D721Med (cell line): ENCODE data around the gene OSBPL3.
A peak's percentile ranks its signal among the peaks of the same experiment; 100 is the strongest.
"Not testable (repeated sequence)": the region's sequence is repeated elsewhere in the genome, so short reads cannot be mapped to it uniquely, and the experiment has no call there.

Experiments
- DNase-seq: peaks from one replicate; pipeline ENCODE4 v3.0.0; 2011; ENCODE audit warnings: low spot score; ENCODE audit not compliant: insufficient read length
- FAIRE-seq: peaks from 2 replicates; lab custom pipeline; 2011; peaks lifted over from hg19 to GRCh38; lab: Jason Lieb, UNC
- CTCF ChIP-seq: IDR thresholded peaks from 2 replicates; pipeline ENCODE4 v1.5.1; 2012; ENCODE audit warnings: mild to moderate bottlenecking, control low read depth; ENCODE audit not compliant: insufficient read depth; ENCODE audit errors: missing control alignments

OSBPL3 gene

GRCh38 chr7:24798261-24798660 is 181.7 kb downstream of the OSBPL3 start:
- no peak for TF ChIP-seq CTCF
- DNase-seq: no peak
- no peak for FAIRE-seq

- no peak for DNase-seq
- TF ChIP-seq CTCF: no peak
Observed at GRCh38 chr7:24797270-24797669, 182.7 kb downstream of the OSBPL3 start.

GRCh38 chr7:24795407-24795767 is 184.6 kb downstream of the OSBPL3 start:
- no peak for TF ChIP-seq CTCF
- no peak for FAIRE-seq

More at GRCh38 chr7:24797270-24797669, 182.7 kb downstream of the OSBPL3 start:
- no peak for FAIRE-seq

GRCh38 chr7:24794751-24795406 is 185.1 kb downstream of the OSBPL3 start:
- FAIRE-seq: not testable (repeated sequence)
- peak; percentile 27 for DNase-seq

More at GRCh38 chr7:24795407-24795767, 184.6 kb downstream of the OSBPL3 start:
- no peak for DNase-seq

- FAIRE-seq (no peak), DNase-seq (no peak)
Observed at GRCh38 chr7:24793982-24794648, 185.9 kb downstream of the OSBPL3 start.

GRCh38 chr7:24788961-24789576 is 190.9 kb downstream of the OSBPL3 start:
- no peak for DNase-seq
- FAIRE-seq: no peak
- TF ChIP-seq CTCF: no peak

More at GRCh38 chr7:24793982-24794648, 185.9 kb downstream of the OSBPL3 start:
- TF ChIP-seq CTCF: no peak

GRCh38 chr7:24788075-24788474 is 191.9 kb downstream of the OSBPL3 start:
- no peak for TF ChIP-seq CTCF
- FAIRE-seq (no peak), DNase-seq (no peak)
